ENCODE results near the gene ZMYM1.

Gene ZMYM1

GRCh38 chr1:35079003-35079930 is at the start of gene ZMYM1:
ZMYM1 (plus strand) TSS chr1:35079385; CDS start chr1:35093988, 14,603 bp downstream.
- no peak for TF ChIP-seq CTCF (IDR thresholded peaks at IDR 0.05; ENCODE audit: insufficient read depth, missing control alignments)
- peak; percentile 87 for DNase-seq (ENCODE audit: insufficient read length, low spot score)
- no peak for FAIRE-seq

- FAIRE-seq (no peak), DNase-seq (ENCODE audit: insufficient read length, low spot score) (no peak)
- no peak for TF ChIP-seq CTCF (IDR thresholded peaks at IDR 0.05; ENCODE audit: insufficient read depth, missing control alignments)
These were observed 49.4 kb upstream of the ZMYM1 start for GRCh38 chr1:35029761-35030160.

- TF ChIP-seq CTCF (IDR thresholded peaks at IDR 0.05; ENCODE audit: insufficient read depth, missing control alignments), result no peak
- FAIRE-seq, result no peak
- no peak for DNase-seq (ENCODE audit: insufficient read length, low spot score)
These were observed 48.8 kb upstream of the ZMYM1 start for GRCh38 chr1:35030338-35030737.

GRCh38 chr1:35030756-35031446 is 48.3 kb upstream of the ZMYM1 start:
- DNase-seq (ENCODE audit: insufficient read length, low spot score) (no peak), FAIRE-seq (no peak)
- TF ChIP-seq CTCF (IDR thresholded peaks at IDR 0.05; ENCODE audit: insufficient read depth, missing control alignments), result no peak

- no peak for FAIRE-seq
These were observed 46.8 kb upstream of the ZMYM1 start for GRCh38 chr1:35032384-35032739.

GRCh38 chr1:35033346-35033745 is 45.8 kb upstream of the ZMYM1 start:
- TF ChIP-seq CTCF (IDR thresholded peaks at IDR 0.05; ENCODE audit: insufficient read depth, missing control alignments), result no peak
- FAIRE-seq (no peak), DNase-seq (ENCODE audit: insufficient read length, low spot score) (no peak)

More at GRCh38 chr1:35032384-35032739, 46.8 kb upstream of the ZMYM1 start:
- TF ChIP-seq CTCF (IDR thresholded peaks at IDR 0.05; ENCODE audit: insufficient read depth, missing control alignments), result no peak
- DNase-seq (ENCODE audit: insufficient read length, low spot score), result no peak
